K562 (cell line): ENCODE data around the gene ZNF43. TPM values are rescaled to one million over a fixed set of nuclear protein-coding genes. Genes with fewer than 3 reads are reported as not detected.

ENCODE experiments used
- ATF7 ChIP-seq: fragments of 450-650 bp; IDR thresholded peaks from 2 replicates; pipeline ENCODE4 v1.7.1; 2014; ENCODE audit warnings: mild to moderate bottlenecking, moderate library complexity
- CHD1 ChIP-seq: fragments of 200-600 bp; sonication (generic); IDR thresholded peaks from one replicate; pipeline ENCODE4 v1.6.1; 2012; ENCODE audit warnings: mild to moderate bottlenecking, moderate library complexity, low read length, inconsistent platforms
- CTCF ChIP-seq, 3 experiments: IDR thresholded peaks in 2 of 3; conservative IDR thresholded peaks in 1 of 3; 2 replicates each; pipeline ENCODE4 v1.5.1; 2011 to 2012; ENCODE audit warnings: low read length in 3 of 3, mild to moderate bottlenecking in 3 of 3, control low read depth in 2 of 3, improper control_type of control experiment in 1 of 3, inconsistent platforms in 1 of 3, low read depth in 1 of 3, mixed read lengths in 1 of 3, moderate library complexity in 1 of 3; ENCODE audit not compliant: insufficient read depth in 2 of 3
- DACH1 ChIP-seq: fragments of 450-650 bp; IDR thresholded peaks from 2 replicates; pipeline ENCODE4 v1.6.1; 2018; ENCODE audit not compliant: partially characterized antibody
- ETS2 ChIP-seq: IDR thresholded peaks from 2 replicates; pipeline ENCODE4 v1.6.1; 2016; ENCODE audit warnings: borderline replicate concordance, missing genetic modification characterization, mild to moderate bottlenecking, moderate library complexity, missing compliant biosample characterization; ENCODE audit not compliant: poor library complexity, severe bottlenecking
- EZH2 ChIP-seq: IDR thresholded peaks from 2 replicates; pipeline ENCODE4 v1.6.1; 2012; ENCODE audit warnings: low read depth, mild to moderate bottlenecking, inconsistent platforms, low read length, borderline replicate concordance
- ILF3 ChIP-seq: fragments of 450-650 bp; IDR thresholded peaks from 2 replicates; pipeline ENCODE4 v1.6.1; 2018; ENCODE audit warnings: antibody characterized with exemption, mild to moderate bottlenecking, moderate library complexity, borderline replicate concordance
- MTA2 ChIP-seq: fragments of 450-650 bp; IDR thresholded peaks from 2 replicates; pipeline ENCODE4 v1.6.1; 2016; ENCODE audit warnings: low read depth
- SMAD3 ChIP-seq: fragments of 450-650 bp; formaldehyde crosslinking; conservative IDR thresholded peaks from 2 replicates; pipeline ENCODE4 v1.4.0; 2020; ENCODE audit warnings: mild to moderate bottlenecking
- SMARCA5 ChIP-seq: fragments of 450-650 bp; IDR thresholded peaks from 2 replicates; pipeline ENCODE4 v1.6.1; 2016
- SP2 ChIP-seq: IDR thresholded peaks from 2 replicates; pipeline ENCODE4 v1.6.1; 2011; ENCODE audit warnings: mild to moderate bottlenecking, low read depth, low read length, moderate library complexity; ENCODE audit not compliant: poor library complexity, severe bottlenecking; ENCODE audit errors: extremely low read depth
- STAT5B ChIP-seq: fragments of 250-450 bp; sonication (Bioruptor Pico); IDR thresholded peaks from 2 replicates; pipeline ENCODE4 v1.8.0; 2021; ENCODE audit warnings: mild to moderate bottlenecking, inconsistent platforms
- TAF9B ChIP-seq: fragments of 450-650 bp; IDR thresholded peaks from 2 replicates; pipeline ENCODE4 v1.6.1; 2018; ENCODE audit warnings: mild to moderate bottlenecking; ENCODE audit not compliant: partially characterized antibody
- TAL1 ChIP-seq: fragments of 450-650 bp; IDR thresholded peaks from 2 replicates; pipeline ENCODE4 v1.6.1; 2016; ENCODE audit warnings: mild to moderate bottlenecking
- TBL1XR1 ChIP-seq, 2 experiments: IDR thresholded peaks; 2 replicates each; pipeline ENCODE4 v1.6.1; 2012; ENCODE audit warnings: improper control_type of control experiment in 2 of 2, low read length in 2 of 2, mild to moderate bottlenecking in 1 of 2
- TEAD4 ChIP-seq, 2 experiments: sonication (generic) in 1 of 2; formaldehyde crosslinking in 1 of 2; IDR thresholded peaks; 2 replicates each; pipeline versions ENCODE4 v1.6.1 to v1.8.0; 2012 to 2022; ENCODE audit warnings: borderline replicate concordance in 1 of 2, inconsistent platforms in 1 of 2, low read length in 1 of 2, mild to moderate bottlenecking in 1 of 2, missing genetic modification reagents in 1 of 2
- TOE1 ChIP-seq, 2 experiments: fragments of 450-650 bp in 1 of 2; sonication (generic) in 1 of 2; formaldehyde crosslinking in 1 of 2; IDR thresholded peaks; 2 replicates each; pipeline versions ENCODE4 v1.7.1 to v1.8.0; 2016 to 2022; ENCODE audit warnings: borderline replicate concordance in 2 of 2, mild to moderate bottlenecking in 2 of 2, antibody characterized with exemption in 1 of 2, inconsistent platforms in 1 of 2, low read depth in 1 of 2, missing genetic modification reagents in 1 of 2, moderate library complexity in 1 of 2
- TRIM25 ChIP-seq: fragments of 450-650 bp; IDR thresholded peaks from 2 replicates; pipeline ENCODE4 v1.7.0; 2016; ENCODE audit warnings: borderline replicate concordance
- ZNF212 ChIP-seq: fragments of 450-650 bp; formaldehyde crosslinking; IDR thresholded peaks from 2 replicates; pipeline ENCODE4 v1.4.0; 2020; ENCODE audit warnings: mild to moderate bottlenecking
- ZNF324 ChIP-seq: fragments of 250-450 bp; sonication (Bioruptor Pico); IDR thresholded peaks from 2 replicates; pipeline ENCODE4 v1.4.0; 2020; ENCODE audit warnings: mild to moderate bottlenecking
- ZNF408 ChIP-seq: fragments of 250-450 bp; sonication (Bioruptor Pico); IDR thresholded peaks from 2 replicates; pipeline ENCODE4 v1.4.0; 2020; ENCODE audit warnings: low read depth, mild to moderate bottlenecking, moderate library complexity
- polyA plus RNA-seq, 8 experiments: library from polyadenylated mRNA; depleted of rRNA in 4 of 8; stranded (reverse) in 5 of 8; unstranded in 3 of 8; fragments of >200 nt; fragmentation: Nextera tagmentation in 2 of 8; fragmentation: Illumina TruSeq in 1 of 8; extraction: Ambion mirVana in 2 of 8; extraction: Trizol in 1 of 8; gene quantifications; 2 replicates each; pipeline versions ENCODE4 v1.2.1 to v1.2.3, GENCODE V29; 2011 to 2014; ENCODE audit warnings: inconsistent platforms in 1 of 8, missing spikeins in 1 of 8
- total RNA-seq, 7 experiments: library from RNA; depleted of rRNA in 6 of 7; stranded (reverse); fragments of >200 nt in 6 of 7; fragmentation: Illumina TruSeq in 2 of 7; extraction: Trizol in 2 of 7; gene quantifications; 2 replicates each; pipeline versions ENCODE4 v1.2.1 to v1.2.3, GENCODE V29; 2011 to 2021; ENCODE audit warnings: low replicate concordance in 1 of 7
- TF ChIP-seq, protein P1 (sequence below): fragments of 450-650 bp; IDR thresholded peaks from 2 replicates; pipeline ENCODE4 v1.6.1; 2017; ENCODE audit warnings: mild to moderate bottlenecking, moderate library complexity
- TF ChIP-seq, protein P2 (sequence below): fragments of 250-450 bp; sonication (Bioruptor Pico); IDR thresholded peaks from 2 replicates; pipeline ENCODE4 v1.9.0; 2021; ENCODE audit warnings: mild to moderate bottlenecking

Gene ZNF43
- total and polyA plus RNA-seq, 9 of the 15 experiments (the other 6 are each of a cell fraction or from before 2014, with no cell fraction given), result 3.6 to 18.6 (median 9.2) TPM

DNA sequence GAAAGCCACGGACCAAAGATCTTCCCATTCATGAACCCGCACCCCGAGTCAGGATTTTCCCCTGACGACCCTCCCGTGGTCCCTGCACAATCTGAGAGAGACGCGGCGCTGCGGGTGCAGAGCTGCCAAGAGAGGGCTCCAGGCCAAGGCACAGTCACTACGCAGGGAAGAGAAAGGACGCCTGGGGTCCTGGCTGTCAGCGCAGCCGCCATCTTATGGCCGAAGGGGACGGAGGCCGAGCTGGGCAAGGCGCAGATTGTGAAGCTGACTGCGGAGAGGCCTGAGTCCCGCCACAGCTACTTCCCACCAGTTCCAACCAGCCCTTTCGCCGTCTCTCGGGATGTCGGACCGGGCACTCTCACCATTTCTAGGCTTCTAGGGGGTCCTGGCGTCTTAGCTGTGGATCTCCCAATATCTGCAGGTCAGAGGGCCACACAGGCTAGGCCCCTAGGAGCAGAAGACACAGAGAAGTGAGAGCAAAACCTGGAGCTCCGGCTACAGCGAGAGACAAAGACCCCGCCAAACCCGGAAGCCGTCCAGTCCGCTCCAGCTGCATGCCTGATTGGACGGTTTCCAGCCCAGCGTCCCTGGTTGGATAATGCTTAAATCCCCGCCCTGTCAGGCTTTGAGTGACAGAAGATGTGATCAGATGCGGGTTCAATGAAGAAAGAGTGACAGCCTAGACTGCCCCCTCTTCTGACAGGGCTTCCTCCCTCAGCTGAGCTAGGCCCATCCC is 68.7 kb downstream of the ZNF43 start, which contains the start of gene ZNF100 (continued):
- TF ChIP-seq TEAD4 (IDR thresholded peaks at IDR 0.05; ENCODE audit: low read length), result no peak
- no peak for TF ChIP-seq TEAD4 (CRISPR knock-in tag; IDR thresholded peaks at IDR 0.05; ENCODE audit: borderline replicate concordance)
- no peak for TF ChIP-seq DACH1
- TF ChIP-seq, protein P1, sequence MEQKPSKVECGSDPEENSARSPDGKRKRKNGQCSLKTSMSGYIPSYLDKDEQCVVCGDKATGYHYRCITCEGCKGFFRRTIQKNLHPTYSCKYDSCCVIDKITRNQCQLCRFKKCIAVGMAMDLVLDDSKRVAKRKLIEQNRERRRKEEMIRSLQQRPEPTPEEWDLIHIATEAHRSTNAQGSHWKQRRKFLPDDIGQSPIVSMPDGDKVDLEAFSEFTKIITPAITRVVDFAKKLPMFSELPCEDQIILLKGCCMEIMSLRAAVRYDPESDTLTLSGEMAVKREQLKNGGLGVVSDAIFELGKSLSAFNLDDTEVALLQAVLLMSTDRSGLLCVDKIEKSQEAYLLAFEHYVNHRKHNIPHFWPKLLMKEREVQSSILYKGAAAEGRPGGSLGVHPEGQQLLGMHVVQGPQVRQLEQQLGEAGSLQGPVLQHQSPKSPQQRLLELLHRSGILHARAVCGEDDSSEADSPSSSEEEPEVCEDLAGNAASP, result no peak
- peak; percentile 60; the same call in 1 of the 2 replicates for TF ChIP-seq ATF7
- no peak for TF ChIP-seq ZNF408 (CRISPR knock-in tag)
- TF ChIP-seq CHD1, result no peak
- TF ChIP-seq TAF9B, result peak; percentile 85
- no peak for TF ChIP-seq ILF3
- TF ChIP-seq ZNF212, result no peak
- no peak for TF ChIP-seq STAT5B (CRISPR knock-in tag)
- TF ChIP-seq TRIM25, result no peak
- no peak for TF ChIP-seq MTA2
- no peak for TF ChIP-seq ZNF324 (CRISPR knock-in tag)
- TF ChIP-seq CTCF (IDR thresholded peaks at IDR 0.05 in 2 of 3, conservative IDR thresholded peaks at IDR 0.05 in 1 of 3; ENCODE audit: insufficient read depth in 2 of 3, low read depth in 1 of 3, low read length in 3 of 3), result no peak
- TF ChIP-seq, protein P2, sequence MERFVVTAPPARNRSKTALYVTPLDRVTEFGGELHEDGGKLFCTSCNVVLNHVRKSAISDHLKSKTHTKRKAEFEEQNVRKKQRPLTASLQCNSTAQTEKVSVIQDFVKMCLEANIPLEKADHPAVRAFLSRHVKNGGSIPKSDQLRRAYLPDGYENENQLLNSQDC, result no peak
- no peak for TF ChIP-seq ETS2 (tag)
- TF ChIP-seq TBL1XR1 (IDR thresholded peaks at IDR 0.05; ENCODE audit: low read length in 2 of 2), result no peak
- TF ChIP-seq EZH2, result no peak
- no peak for TF ChIP-seq SMAD3 (CRISPR knock-in tag)
- no peak for TF ChIP-seq TAL1
- TF ChIP-seq TOE1 (IDR thresholded peaks at IDR 0.05; ENCODE audit: borderline replicate concordance), result no peak
- TF ChIP-seq TOE1 (CRISPR knock-in tag; IDR thresholded peaks at IDR 0.05; ENCODE audit: borderline replicate concordance, low read depth), result no peak
- TF ChIP-seq SMARCA5, result no peak
- TF ChIP-seq SP2, result peak; percentile 43
